CD14-positive monocyte (primary cell): Measurements from ENCODE around the gene TSHZ2. TPM values are rescaled to one million over a fixed set of nuclear protein-coding genes. Genes with fewer than 3 reads are reported as not detected.

Experiments used
- DNase-seq, 3 donors: peaks; one replicate each; pipeline ENCODE4 v3.0.0-alpha.2; 2011 to 2022
- H2AFZ ChIP-seq: 2 replicates; pipeline ENCODE4 v1.6.0; 2012; ENCODE audit warnings: mild to moderate bottlenecking, low read depth, low read length, inconsistent platforms; ENCODE audit not compliant: insufficient read depth, poor library complexity, severe bottlenecking
- H3K27ac ChIP-seq, 2 donors: 1 replicate in 1 of 2; 2 replicates in 1 of 2; pipeline ENCODE4 v1.5.1; 2012 to 2013; ENCODE audit warnings: low read length in 2 of 2, control low read depth in 1 of 2, inconsistent platforms in 1 of 2, low read depth in 1 of 2, mild to moderate bottlenecking in 1 of 2
- H3K27me3 ChIP-seq, 2 donors: one replicate each; pipeline versions ENCODE4 v1.6.0 to v1.6.1; 2011 to 2013; ENCODE audit warnings: low read length in 2 of 2; ENCODE audit not compliant: control insufficient read depth in 2 of 2, insufficient read depth in 2 of 2
- H3K36me3 ChIP-seq, 2 donors: replicated peaks in 1 of 2; 1 replicate in 1 of 2; 2 replicates in 1 of 2; pipeline versions ENCODE4 v1.5.1 to v1.6.1; 2012 to 2013; ENCODE audit warnings: low read length in 2 of 2, control low read depth in 1 of 2, inconsistent platforms in 1 of 2, mild to moderate bottlenecking in 1 of 2; ENCODE audit not compliant: insufficient read depth in 2 of 2, control insufficient read depth in 1 of 2
- H3K4me1 ChIP-seq, 2 donors: 1 replicate in 1 of 2; 2 replicates in 1 of 2; pipeline versions ENCODE4 v1.5.1 to v1.6.1; 2012 to 2013; ENCODE audit warnings: low read length in 2 of 2, control low read depth in 1 of 2, inconsistent platforms in 1 of 2, mild to moderate bottlenecking in 1 of 2, moderate library complexity in 1 of 2; ENCODE audit not compliant: insufficient read depth in 2 of 2, control insufficient read depth in 1 of 2
- H3K4me2 ChIP-seq: replicated peaks from 2 replicates; pipeline ENCODE3; 2012; ENCODE audit warnings: low read length, moderate library complexity, mild to moderate bottlenecking; ENCODE audit not compliant: poor library complexity, severe bottlenecking; ENCODE audit errors: extremely low read depth
- H3K4me3 ChIP-seq, 3 experiments: fragments of 200-600 bp in 1 of 3; sonication (generic) in 1 of 3; replicated peaks in 1 of 3; 1 replicate in 2 of 3; 2 replicates in 1 of 3; pipeline ENCODE4 v1.5.1; 2011 to 2013; ENCODE audit warnings: low read length in 3 of 3, mild to moderate bottlenecking in 3 of 3, control low read depth in 2 of 3, low read depth in 2 of 3, inconsistent platforms in 1 of 3, moderate library complexity in 1 of 3
- H3K79me2 ChIP-seq: 2 replicates; pipeline ENCODE4 v1.6.0; 2012; ENCODE audit warnings: mild to moderate bottlenecking, control low read depth, inconsistent platforms, low read length, moderate library complexity; ENCODE audit not compliant: insufficient read depth
- H3K9ac ChIP-seq: 2 replicates; pipeline ENCODE4 v1.6.0; 2017; ENCODE audit warnings: low read length, mild to moderate bottlenecking; ENCODE audit not compliant: insufficient read depth, poor library complexity, severe bottlenecking
- H3K9me3 ChIP-seq, 2 donors: replicated peaks in 1 of 2; 1 replicate in 1 of 2; 2 replicates in 1 of 2; pipeline versions ENCODE4 v1.5.1 to v1.6.1; 2012 to 2013; ENCODE audit warnings: low read length in 2 of 2, control low read depth in 1 of 2; ENCODE audit not compliant: control insufficient read depth in 1 of 2, insufficient read depth in 1 of 2
- H4K20me1 ChIP-seq: 2 replicates; pipeline ENCODE4 v1.6.0; 2012; ENCODE audit warnings: mild to moderate bottlenecking, low read length, control low read depth, moderate library complexity; ENCODE audit not compliant: insufficient read depth
- H3K27ac Mint-ChIP-seq, 7 donors: one replicate each; pipeline ENCODE4 v1.8.0; 2020; ENCODE audit warnings: mild to moderate bottlenecking in 7 of 7, mixed read lengths in 7 of 7, moderate library complexity in 6 of 7, inconsistent platforms in 2 of 7
- H3K27me3 Mint-ChIP-seq, 3 donors: one replicate each; pipeline ENCODE4 v1.8.0; 2021 to 2022; ENCODE audit warnings: low read depth in 3 of 3, mild to moderate bottlenecking in 3 of 3, mixed read lengths in 3 of 3, moderate library complexity in 3 of 3, inconsistent platforms in 1 of 3
- H3K36me3 Mint-ChIP-seq, 2 donors: one replicate each; pipeline ENCODE4 v1.8.0; 2020; ENCODE audit warnings: mixed read lengths in 2 of 2, inconsistent platforms in 1 of 2, mild to moderate bottlenecking in 1 of 2
- H3K4me1 Mint-ChIP-seq: one replicate; pipeline ENCODE4 v1.8.0; 2020; ENCODE audit warnings: mild to moderate bottlenecking, mixed read lengths
- H3K4me3 Mint-ChIP-seq, 2 donors: one replicate each; pipeline ENCODE4 v1.8.0; 2020; ENCODE audit warnings: mild to moderate bottlenecking in 2 of 2, mixed read lengths in 2 of 2, moderate library complexity in 1 of 2
- H3K9me3 Mint-ChIP-seq, 7 donors: one replicate each; pipeline ENCODE4 v1.8.0; 2020 to 2022; ENCODE audit warnings: mixed read lengths in 7 of 7, mild to moderate bottlenecking in 6 of 7, moderate library complexity in 6 of 7, inconsistent platforms in 2 of 7
- CTCF ChIP-seq: fragments of 200-600 bp; IDR thresholded peaks from one replicate; pipeline ENCODE4 v1.8.0; 2022; ENCODE audit warnings: antibody characterized with exemption, mild to moderate bottlenecking
- WGBS: methylation state at CpG from one replicate; pipeline ENCODE4 v1.1.5; 2013; ENCODE audit warnings: missing lambda C conversion rate; ENCODE audit not compliant: insufficient coverage; 5-methylcytosine and 5-hydroxymethylcytosine counted together
- intact Hi-C, 2 donors: fragments of 100-400 bp; cut with micrococcal nuclease; formaldehyde crosslinking; loops; one replicate each; pipeline versions ENCODE4 v1.15.0 to v1.15.1; 2023
- polyA plus RNA-seq, 3 donors: library from polyadenylated mRNA; depleted of rRNA in 1 of 3; unstranded in 2 of 3; stranded (reverse) in 1 of 3; fragments of 300-500 nt in 2 of 3; fragments of >200 nt in 1 of 3; fragmentation: Illumina TruSeq in 2 of 3; gene quantifications; 1 replicate in 2 of 3; 2 replicates in 1 of 3; pipeline ENCODE4 v1.2.3, GENCODE V29; 2012 to 2021

The TSHZ2 gene
- polyA plus RNA-seq, 3 donors: not detected

GRCh38 chr20:52922436-52922835 is 49.7 kb upstream of the TSHZ2 start:
- H3K36me3 ChIP-seq: no peaks in the 10 kb centered on the region
- no peaks in the 10 kb centered on the region for H4K20me1 ChIP-seq
- H3K4me3 ChIP-seq: no peak overlapping the region
- Mint-ChIP-seq H3K27ac (no peak overlapping the region), H3K27me3 (peaks cover 0 to 3% (median 1%) of the 10 kb centered on the region in 3 donors), H3K9me3 (peaks cover 0 to 7% (median 0%) of the 10 kb centered on the region in 7 donors), H3K36me3 (no peaks in the 10 kb centered on the region), H3K4me1 (no peaks in the 10 kb centered on the region), H3K4me3 (no peak overlapping the region)
- no peak overlapping the region for H2AFZ ChIP-seq
- WGBS: 46% methylated on average over 1 of the region's 2 CpGs
- intact Hi-C loops: no loop called here
- TF ChIP-seq CTCF: no peak
- H3K27me3 ChIP-seq: no peaks in the 10 kb centered on the region
- H3K4me1 ChIP-seq: no peaks in the 10 kb centered on the region
- H3K4me2 ChIP-seq: no peak overlapping the region
- H3K9ac ChIP-seq: no peak overlapping the region
- H3K27ac ChIP-seq: no peak overlapping the region
- no peaks in the 10 kb centered on the region for H3K79me2 ChIP-seq
- no peaks in the 10 kb centered on the region for H3K9me3 ChIP-seq
- DNase-seq: no peak

GRCh38 chr20:52923123-52923937 is 48.8 kb upstream of the TSHZ2 start:
- H3K4me3 ChIP-seq: no peak overlapping the region
- no peaks in the 10 kb centered on the region for H3K79me2 ChIP-seq
- intact Hi-C loops: no loop called here
- H3K4me1 Mint-ChIP-seq: no peaks in the 10 kb centered on the region
- peaks cover 0 to 3% (median 1%) of the 10 kb centered on the region in 3 donors for H3K27me3 Mint-ChIP-seq
- no peak overlapping the region for H3K4me3 Mint-ChIP-seq
- H3K9me3 Mint-ChIP-seq: peaks cover 0 to 7% (median 0%) of the 10 kb centered on the region in 7 donors
- H3K4me2 ChIP-seq: no peak overlapping the region
- H3K36me3 ChIP-seq: no peaks in the 10 kb centered on the region
- no peak overlapping the region for H3K9ac ChIP-seq
- H3K36me3 Mint-ChIP-seq: no peaks in the 10 kb centered on the region
- H3K9me3 ChIP-seq: no peaks in the 10 kb centered on the region
- H4K20me1 ChIP-seq: no peaks in the 10 kb centered on the region
- WGBS: 37% methylated on average over 2 of the region's 8 CpGs
- no peak overlapping the region for H3K27ac Mint-ChIP-seq
- H3K4me1 ChIP-seq: no peaks in the 10 kb centered on the region
- no peak for TF ChIP-seq CTCF
- DNase-seq: no peak
- H3K27ac ChIP-seq: no peak overlapping the region
- no peaks in the 10 kb centered on the region for H3K27me3 ChIP-seq
- H2AFZ ChIP-seq: no peak overlapping the region
